GM18499 (cell line): ENCODE results near the gene GLO1.

ENCODE experiments used
- ATAC-seq: cut with Tn5 transposase; IDR thresholded peaks from one replicate; pipeline ENCODE4 v1.9.1; 2021; ENCODE audit warnings: moderate number of reproducible peaks; ENCODE audit not compliant: insufficient read depth, unreplicated experiment

Gene GLO1

GRCh38 chr6:38673397-38674165 is 29.4 kb downstream of the GLO1 start:
- ATAC-seq, result no peak

- peak; percentile 62 for ATAC-seq
Measured at GRCh38 chr6:38671885-38672467, 31.0 kb downstream of the GLO1 start.

GRCh38 chr6:38658418-38659167 is 44.4 kb downstream of the GLO1 start:
- no peak for ATAC-seq

GRCh38 chr6:38656896-38657295 is 46.0 kb downstream of the GLO1 start:
- no peak for ATAC-seq

- no peak for ATAC-seq
Measured at GRCh38 chr6:38654263-38654662, 48.7 kb downstream of the GLO1 start.

GRCh38 chr6:38651121-38651784 is 51.7 kb downstream of the GLO1 start:
- no peak for ATAC-seq

- ATAC-seq, result no peak
Measured at GRCh38 chr6:38650207-38650752, 52.7 kb downstream of the GLO1 start.

- ATAC-seq, result no peak
Measured at GRCh38 chr6:38649744-38650143, 53.2 kb downstream of the GLO1 start.

GRCh38 chr6:38648629-38649028 is 54.3 kb downstream of the GLO1 start:
- ATAC-seq, result no peak

GRCh38 chr6:38646166-38646878 is 56.6 kb downstream of the GLO1 start:
- no peak for ATAC-seq

GRCh38 chr6:38644951-38645350 is 58.0 kb downstream of the GLO1 start:
- ATAC-seq, result no peak

- no peak for ATAC-seq
Measured at GRCh38 chr6:38640216-38640909, 62.6 kb downstream of the GLO1 start.

GRCh38 chr6:38639498-38640215 is 63.3 kb downstream of the GLO1 start, which contains the start of gene BTBD9:
TSS of gene BTBD9 (minus strand) at chr6:38639929.
- peak; percentile 47 for ATAC-seq

- peak; percentile 28 for ATAC-seq
Measured at GRCh38 chr6:38638941-38639497, 63.9 kb downstream of the GLO1 start.

GRCh38 chr6:38637756-38638155 is 65.2 kb downstream of the GLO1 start:
- no peak for ATAC-seq

- ATAC-seq, result no peak
Measured at GRCh38 chr6:38636027-38636426, 66.9 kb downstream of the GLO1 start.

- no peak for ATAC-seq
Measured at GRCh38 chr6:38634518-38634917, 68.4 kb downstream of the GLO1 start.

- ATAC-seq, result no peak
Measured at GRCh38 chr6:38632490-38632889, 70.5 kb downstream of the GLO1 start.
